ENCODE measurements around the gene GP2.

GP2 gene

DNA sequence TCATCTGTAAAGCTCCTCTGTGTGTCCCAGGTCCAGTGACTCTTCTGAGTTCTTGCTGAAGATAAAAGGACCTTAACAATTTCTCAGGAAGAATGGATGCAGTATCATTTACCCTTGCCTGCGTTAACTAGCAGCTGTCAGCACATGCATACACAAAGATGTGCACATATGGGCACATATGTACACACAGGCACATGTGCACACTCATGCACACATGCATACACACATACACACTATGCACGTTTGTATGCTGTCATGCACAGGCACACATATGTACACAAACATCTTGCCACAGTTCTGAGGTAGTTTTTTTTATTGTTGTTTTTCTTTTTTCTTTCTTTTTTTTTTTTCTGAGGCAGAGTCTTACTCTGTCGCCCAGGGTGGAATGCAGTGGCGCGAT lies 24.9 kb downstream of the GP2 start:
- DNase-seq, result no peak

GRCh38 chr16:20301840-20302239 lies 25.5 kb downstream of the GP2 start:
- DNase-seq, result no peak

DNA sequence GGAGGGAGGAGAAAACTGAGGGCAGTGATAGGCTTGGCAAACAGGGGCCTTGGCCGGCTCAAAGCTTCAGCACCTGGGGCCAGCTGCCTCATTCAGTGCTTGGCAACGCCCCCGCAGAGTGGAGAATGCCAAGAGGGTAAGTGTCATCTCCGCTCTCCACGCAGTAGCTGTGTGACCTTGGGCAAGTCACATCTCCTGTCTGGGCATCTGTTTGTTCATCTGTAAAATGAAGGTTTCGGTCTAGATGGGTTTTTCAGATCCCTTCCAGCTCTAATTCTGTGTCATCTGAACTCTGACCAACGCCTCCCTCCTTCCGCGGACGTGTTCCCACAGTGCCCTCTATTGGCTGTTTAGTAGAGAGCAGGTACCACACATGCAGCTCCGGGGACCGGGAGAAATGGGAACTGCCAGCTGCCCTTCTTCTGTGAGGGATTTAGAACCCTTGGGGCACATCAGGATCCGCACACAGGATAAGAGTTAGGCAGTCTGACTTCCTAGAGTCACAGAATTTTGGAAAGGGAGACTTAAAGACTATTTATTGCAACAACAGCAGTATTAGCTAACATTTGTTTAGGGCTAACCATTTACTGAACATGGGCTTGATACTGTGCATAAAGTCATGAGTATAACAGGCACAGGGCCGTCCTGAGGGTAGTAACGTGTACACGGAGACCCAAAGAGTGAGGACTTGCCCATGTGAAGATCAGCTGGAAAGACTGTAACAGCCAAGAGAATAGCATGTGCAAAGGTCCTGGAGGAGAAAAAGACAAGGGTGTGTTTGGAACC lies 26.8 kb downstream of the GP2 start:
- peak; percentile 64 for DNase-seq

GRCh38 chr16:20298452-20298851 lies 28.9 kb downstream of the GP2 start:
- DNase-seq, result no peak

DNA sequence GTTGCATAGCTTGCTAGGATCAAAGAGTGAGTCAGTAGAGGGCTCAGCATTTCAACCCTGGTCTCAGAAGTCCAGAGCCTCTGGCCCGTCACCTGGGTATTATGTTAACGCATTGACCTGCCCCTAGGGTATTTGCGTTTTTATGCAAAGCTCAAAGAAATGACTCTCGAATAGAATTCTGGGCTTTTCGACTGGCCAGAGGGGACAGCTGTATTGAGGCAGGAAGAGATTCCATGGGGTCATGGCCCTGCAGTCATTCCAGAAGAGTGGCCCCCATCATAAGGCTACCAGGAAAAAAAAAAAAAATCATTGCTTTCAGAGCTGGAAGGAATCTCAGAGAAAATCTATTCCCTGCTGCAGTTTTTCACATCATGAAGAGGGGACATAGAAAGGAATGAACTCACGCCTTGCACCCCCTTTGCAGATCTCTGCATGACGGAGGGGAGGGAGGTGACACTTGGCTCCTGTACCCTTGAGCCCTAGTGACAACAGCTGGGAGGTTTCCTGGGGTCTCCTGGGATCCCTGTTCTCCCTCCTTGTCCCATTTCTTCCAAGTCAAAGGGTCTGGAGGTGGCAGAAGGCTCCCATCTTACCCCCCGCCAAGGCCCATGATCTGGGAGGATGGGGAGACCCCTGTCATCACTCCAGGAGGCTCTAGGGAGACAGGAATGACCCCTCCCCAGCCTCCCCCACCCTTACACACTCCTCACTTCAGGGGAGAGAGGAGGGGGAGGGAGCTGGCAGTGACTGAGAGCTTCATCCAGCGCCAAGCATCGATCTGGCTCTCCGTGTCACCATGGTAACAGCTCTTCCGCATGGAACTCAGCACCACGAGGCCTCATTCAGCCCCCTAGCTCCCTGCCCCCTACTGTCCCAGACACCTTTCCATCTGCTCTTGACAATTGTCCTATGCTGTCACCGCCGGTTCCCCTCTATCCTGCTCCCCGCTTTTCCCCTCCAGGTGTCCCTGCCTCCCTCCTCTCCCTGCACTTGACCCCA lies 35.8 kb downstream of the GP2 start:
- DNase-seq, result no peak

DNA sequence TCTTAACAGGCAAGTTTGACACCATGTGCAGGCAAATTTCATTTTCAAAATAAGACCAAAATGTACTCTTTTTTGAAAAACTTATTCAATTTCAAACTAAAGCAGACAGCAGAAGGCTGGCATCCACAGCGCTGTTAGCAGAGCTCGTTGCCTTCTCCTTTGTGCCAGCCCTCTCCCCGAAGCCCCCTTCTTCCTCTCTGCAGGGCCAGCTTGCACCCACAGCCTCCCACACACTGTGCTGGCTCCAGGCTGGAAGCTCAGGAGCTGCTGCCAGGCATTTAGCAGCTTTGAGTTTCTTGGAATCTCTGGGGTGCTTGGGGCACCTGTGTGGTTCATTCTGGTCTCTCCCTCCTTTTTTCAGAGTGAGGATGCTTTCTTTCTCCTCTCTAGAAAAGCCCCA lies 37.7 kb downstream of the GP2 start:
- DNase-seq, result no peak

- no peak for DNase-seq
Observed at GRCh38 chr16:20285993-20286499, 41.3 kb downstream of the GP2 start.

DNA sequence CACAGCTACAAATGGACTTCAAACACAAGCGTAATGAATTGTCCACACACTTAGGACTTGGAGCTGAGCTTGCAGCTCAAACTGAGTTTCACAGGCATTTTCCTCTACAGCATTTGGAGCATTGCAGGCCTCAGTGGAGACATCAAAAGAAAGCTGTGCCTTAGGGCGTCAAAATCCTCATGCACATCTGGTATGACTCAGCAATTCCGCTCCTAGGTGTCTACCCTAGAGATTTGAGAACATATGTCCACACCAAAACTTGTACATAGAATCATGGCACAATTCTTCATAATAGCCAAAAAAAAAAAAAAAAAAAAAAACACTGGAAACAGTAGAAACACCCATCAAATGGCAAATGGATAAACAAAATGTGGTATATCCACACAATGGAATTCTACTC lies 47.1 kb downstream of the GP2 start:
- no peak for DNase-seq

DNA sequence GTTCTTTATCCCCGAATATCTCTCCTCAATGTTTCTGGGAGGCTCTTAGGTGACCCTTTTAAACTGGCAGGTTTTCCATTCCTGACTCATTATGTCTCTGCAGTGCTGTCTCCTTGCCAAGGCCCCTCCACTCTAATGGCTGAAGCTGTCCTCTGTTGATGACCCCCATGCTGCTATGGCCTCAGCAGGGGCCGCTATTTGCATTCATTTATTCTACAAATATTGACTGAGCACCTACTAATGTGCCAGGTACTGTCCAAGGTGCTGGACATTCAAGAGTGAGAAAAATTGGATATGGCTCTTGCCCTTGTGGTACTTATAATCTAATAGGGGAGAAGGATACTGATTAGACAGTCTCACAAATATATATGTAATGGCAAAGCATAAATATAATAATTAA lies 55.4 kb downstream of the GP2 start:
- DNase-seq, result no peak

- no peak for DNase-seq
Observed at GRCh38 chr16:20268409-20268808, 58.9 kb downstream of the GP2 start.

- DNase-seq, result no peak
Observed at GRCh38 chr16:20265019-20265418, 62.3 kb downstream of the GP2 start.

- DNase-seq, result no peak
Observed at GRCh38 chr16:20263138-20263855, 64.0 kb downstream of the GP2 start.

GRCh38 chr16:20262248-20262647 lies 65.1 kb downstream of the GP2 start:
- no peak for DNase-seq

DNA sequence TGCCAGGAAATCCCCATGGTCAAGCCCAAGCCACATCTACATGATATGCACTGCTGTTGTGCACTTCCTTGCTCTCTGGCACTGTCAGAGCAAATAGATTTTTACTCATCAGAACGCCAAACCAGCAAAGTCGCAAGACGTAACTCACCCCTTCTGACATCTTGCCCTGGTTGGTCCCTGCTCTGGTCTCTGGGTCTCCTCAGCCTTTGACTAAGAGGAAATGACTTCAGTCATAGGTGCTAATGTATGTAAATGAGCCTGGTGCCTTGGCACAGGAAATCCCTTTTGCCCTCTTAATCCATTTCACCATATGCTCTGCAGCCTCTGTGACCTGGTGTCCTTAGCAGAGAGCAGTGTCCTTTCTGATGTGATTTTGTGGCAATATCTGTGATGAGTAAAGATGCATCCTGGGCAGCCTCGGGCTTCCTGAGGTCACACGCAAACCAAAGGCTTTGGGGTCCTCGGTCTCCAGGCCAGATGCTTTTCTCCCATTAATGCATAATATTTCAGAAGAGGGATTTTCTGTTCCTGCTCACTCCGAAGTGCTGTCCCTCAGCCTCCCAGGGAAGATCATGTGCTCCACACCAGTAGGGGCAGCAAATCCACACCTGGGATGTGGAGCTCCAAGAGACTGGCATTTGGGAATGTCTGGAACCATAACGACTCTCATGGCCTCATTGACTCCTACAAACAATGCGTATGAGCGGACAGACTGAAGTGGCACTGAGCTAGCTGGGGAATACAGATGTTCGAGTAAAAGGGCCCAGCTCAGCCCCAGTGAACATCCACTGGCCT lies 66.9 kb downstream of the GP2 start:
- DNase-seq, result no peak

All from activated CD4-positive, alpha-beta T cell treated with anti-CD3 and anti-CD28 coated beads, Interleukin-2, Interleukin-6, amounts not matched to agents 100 ng/mL and 50 ng/mL, durations not matched to agents 16 hours and 8 hours (primary cell).